ENCODE measurements around the gene ZFP1.
A peak's percentile ranks its signal among the peaks of the same experiment; 100 is the strongest.
"Not testable (repeated sequence)": the region's sequence is repeated elsewhere in the genome, so short reads cannot be mapped to it uniquely, and the experiment has no call there.

The ZFP1 gene

GRCh38 chr16:75113541-75114121 lies 34.7 kb upstream of the ZFP1 start:
- DNase-seq, result no peak

GRCh38 chr16:75114179-75114945 lies 34.0 kb upstream of the ZFP1 start:
- no peak for DNase-seq

GRCh38 chr16:75114946-75115825 lies 33.1 kb upstream of the ZFP1 start:
- DNase-seq, result no peak

GRCh38 chr16:75116081-75116910 lies 32.0 kb upstream of the ZFP1 start, which contains the start of gene LDHD:
TSS of gene LDHD (minus strand) at chr16:75116780. CDS start at chr16:75116720, 60 bp downstream.
- DNase-seq, result peak; percentile 17 to 51

GRCh38 chr16:75116911-75117245 lies 31.4 kb upstream of the ZFP1 start:
- DNase-seq, result no peak

GRCh38 chr16:75118943-75119539 lies 29.3 kb upstream of the ZFP1 start:
- no peak for DNase-seq

- no peak for DNase-seq
Observed at GRCh38 chr16:75120253-75120652, 28.1 kb upstream of the ZFP1 start.

- DNase-seq, result no peak
Observed at GRCh38 chr16:75121949-75122568, 26.3 kb upstream of the ZFP1 start.

- no peak for DNase-seq
Observed at GRCh38 chr16:75122609-75123008, 25.7 kb upstream of the ZFP1 start.

GRCh38 chr16:75127713-75128415 lies 20.5 kb upstream of the ZFP1 start:
- no peak for DNase-seq

GRCh38 chr16:75129421-75130149 lies 18.7 kb upstream of the ZFP1 start:
- DNase-seq, result not testable (repeated sequence)

- DNase-seq, result no peak
Observed at GRCh38 chr16:75130150-75130771, 18.1 kb upstream of the ZFP1 start.

- DNase-seq, result no peak
Observed at GRCh38 chr16:75131081-75131480, 17.2 kb upstream of the ZFP1 start.

- DNase-seq, result no peak
Observed at GRCh38 chr16:75138233-75138632, 10.1 kb upstream of the ZFP1 start.

- DNase-seq, result no peak
Observed at GRCh38 chr16:75138636-75139035, 9.7 kb upstream of the ZFP1 start.

GRCh38 chr16:75139498-75139897 lies 8.8 kb upstream of the ZFP1 start:
- no peak for DNase-seq

GRCh38 chr16:75143941-75144340 lies 4.4 kb upstream of the ZFP1 start:
- no peak for DNase-seq

- DNase-seq, result no peak
Observed at GRCh38 chr16:75147968-75148310, 385 bp upstream of the ZFP1 start.

- no peak for DNase-seq
Observed at GRCh38 chr16:75151798-75152197, 3.5 kb downstream of the ZFP1 start.

GRCh38 chr16:75152635-75153034 lies 4.3 kb downstream of the ZFP1 start:
- DNase-seq, result no peak
